Naive thymus-derived CD4-positive, alpha-beta T cell (primary cell): ENCODE results near the gene ZNF546. TPM values are rescaled to one million over a fixed set of nuclear protein-coding genes. Genes with fewer than 3 reads are reported as not detected.

ENCODE experiments used
- ATAC-seq: fragments of 150-1000 bp; cut with Tn5 transposase; 2 replicates; pipeline ENCODE4 v1.10.0; 2021; ENCODE audit warnings: mild to moderate bottlenecking, moderate library complexity
- CTCF ChIA-PET: fragments of 350-600 bp; sonication (Branson Sonifier 250); formaldehyde crosslinking; loops from one replicate; lab custom pipeline; 2021; ENCODE audit warnings: antibody characterized with exemption; lab: Charles Lee
- POLR2A ChIA-PET: fragments of 350-600 bp; sonication (Branson Sonifier 250); formaldehyde crosslinking; loops from one replicate; lab custom pipeline; 2021; ENCODE audit warnings: antibody characterized with exemption, inconsistent platforms; lab: Charles Lee
- DNase-seq, 9 donors: peaks; one replicate each; pipeline versions ENCODE4 v3.0.0 to v3.0.0-alpha.2; 2020 to 2022; ENCODE audit warnings: mixed read lengths in 1 of 9
- H3K27ac ChIP-seq: one replicate; pipeline ENCODE4 v1.7.0; 2013; ENCODE audit warnings: mild to moderate bottlenecking, low read depth, low read length, moderate library complexity
- H3K27me3 ChIP-seq, 2 donors: one replicate each; pipeline ENCODE4 v1.7.0; 2013; ENCODE audit warnings: low read length in 2 of 2, mild to moderate bottlenecking in 2 of 2, moderate library complexity in 2 of 2; ENCODE audit not compliant: control insufficient read depth in 2 of 2, insufficient read depth in 2 of 2
- H3K36me3 ChIP-seq, 3 experiments: 1 replicate in 2 of 3; 2 replicates in 1 of 3; pipeline ENCODE4 v1.7.0; 2013; ENCODE audit warnings: low read length in 3 of 3, mild to moderate bottlenecking in 3 of 3, moderate library complexity in 1 of 3; ENCODE audit not compliant: insufficient read depth in 3 of 3, control insufficient read depth in 2 of 3
- H3K4me1 ChIP-seq, 2 donors: one replicate each; pipeline ENCODE4 v1.7.0; 2013; ENCODE audit warnings: low read length in 2 of 2, mild to moderate bottlenecking in 2 of 2, moderate library complexity in 1 of 2; ENCODE audit not compliant: control insufficient read depth in 2 of 2, insufficient read depth in 2 of 2
- H3K4me3 ChIP-seq: 2 replicates; pipeline ENCODE4 v1.7.0; 2013; ENCODE audit warnings: mild to moderate bottlenecking, low read length
- H3K9me3 ChIP-seq, 3 experiments: 1 replicate in 2 of 3; 2 replicates in 1 of 3; pipeline ENCODE4 v1.7.0; 2013; ENCODE audit warnings: low read length in 3 of 3; ENCODE audit not compliant: control insufficient read depth in 2 of 3
- H3K27ac Mint-ChIP-seq, 9 donors: one replicate each; pipeline ENCODE4 v1.8.0; 2020 to 2022; ENCODE audit warnings: mixed read lengths in 9 of 9, mild to moderate bottlenecking in 8 of 9, moderate library complexity in 5 of 9, inconsistent platforms in 2 of 9
- H3K27me3 Mint-ChIP-seq, 5 donors: one replicate each; pipeline ENCODE4 v1.8.0; 2021 to 2022; ENCODE audit warnings: mixed read lengths in 5 of 5, mild to moderate bottlenecking in 1 of 5
- H3K36me3 Mint-ChIP-seq, 5 donors: one replicate each; pipeline ENCODE4 v1.8.0; 2020 to 2022; ENCODE audit warnings: mixed read lengths in 5 of 5, mild to moderate bottlenecking in 3 of 5, inconsistent platforms in 1 of 5
- H3K4me1 Mint-ChIP-seq, 7 donors: one replicate each; pipeline ENCODE4 v1.8.0; 2020 to 2022; ENCODE audit warnings: mixed read lengths in 7 of 7, mild to moderate bottlenecking in 3 of 7, inconsistent platforms in 1 of 7
- H3K4me3 Mint-ChIP-seq, 10 donors: one replicate each; pipeline ENCODE4 v1.8.0; 2020 to 2022; ENCODE audit warnings: mild to moderate bottlenecking in 10 of 10, mixed read lengths in 10 of 10, moderate library complexity in 6 of 10, inconsistent platforms in 2 of 10
- H3K9me3 Mint-ChIP-seq, 11 donors: one replicate each; pipeline ENCODE4 v1.8.0; 2020 to 2022; ENCODE audit warnings: mixed read lengths in 11 of 11, mild to moderate bottlenecking in 4 of 11, inconsistent platforms in 1 of 11, moderate library complexity in 1 of 11
- intact Hi-C, 2 donors: fragments of 100-400 bp; cut with micrococcal nuclease; formaldehyde crosslinking; loops; one replicate each; pipeline ENCODE4 v1.15.1; 2023
- polyA plus RNA-seq, 2 donors: library from polyadenylated mRNA; unstranded; fragments of 300-500 nt; fragmentation: Illumina TruSeq; gene quantifications; one replicate each; pipeline ENCODE4 v1.2.3, GENCODE V29; 2021
- total RNA-seq, 6 experiments: library from RNA in 5 of 6; stranded (reverse) in 5 of 6; gene quantifications; 1 replicate in 5 of 6; 2 replicates in 1 of 6; pipeline ENCODE4 v1.2.3 and lab custom pipeline; 2021 to 2026

ZNF546 gene
- total RNA-seq = 10 to 100 TPM in 2 of 5 experiments, 1 to 10 TPM in 3; 4.7 to 24.8 (median 7.5) TPM
- polyA plus RNA-seq = 1 to 10 TPM; 7.0 to 7.6 TPM
- total RNA-seq (lab: John Stamatoyannopoulos, UW) = 12.5 reads per million, percentile 40 among the genes with 10 or more reads in this experiment

DNA sequence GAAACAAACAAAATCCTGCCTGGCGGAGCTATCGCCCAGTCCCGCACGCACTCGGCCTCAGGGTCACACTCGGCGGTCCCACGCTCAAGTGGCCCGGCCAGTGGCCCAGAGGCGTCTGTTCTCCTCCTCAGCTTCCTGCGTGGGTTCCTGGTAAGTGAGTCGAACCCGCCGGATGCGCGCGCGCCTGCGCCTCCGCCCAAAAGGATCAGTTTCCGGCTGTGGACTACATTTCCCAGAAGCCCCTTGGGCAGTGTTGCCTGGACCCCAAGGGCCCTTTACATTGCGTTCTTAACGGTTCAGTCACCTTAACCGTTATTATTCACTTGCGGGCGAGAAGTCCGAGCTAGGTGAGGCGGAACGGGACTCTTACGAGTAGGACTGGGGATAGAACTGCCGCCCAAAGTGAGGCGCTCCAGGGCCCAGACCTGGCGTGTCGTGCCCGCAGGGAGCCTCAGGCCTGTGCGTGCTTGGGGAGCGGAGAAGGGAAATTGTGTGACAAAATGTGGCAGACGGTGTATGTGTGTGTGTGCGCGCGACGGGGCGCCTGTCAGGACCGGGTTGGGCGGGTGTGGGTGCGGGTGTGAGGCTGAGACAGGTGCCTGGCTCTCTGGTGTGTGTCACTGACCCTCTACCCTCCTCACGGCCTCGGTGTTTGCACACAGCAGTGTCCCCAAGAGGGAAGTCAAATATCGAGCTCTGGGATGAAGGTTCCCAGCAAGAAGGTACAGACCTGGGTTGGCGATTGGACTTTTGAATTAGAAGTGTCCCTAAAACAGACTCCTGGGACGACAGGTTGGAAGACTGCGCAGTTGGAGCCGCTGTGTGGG lies at the start of gene ZNF546:
TSS of gene ZNF546 (plus strand) at position 250 of the 827 bp plus-strand sequence. CDS start 1,267 bp downstream, outside the sequence.
- H3K4me3 Mint-ChIP-seq = peak within 1 kb of the TSS; percentile 87 to 100 (median 95)
- H3K27ac Mint-ChIP-seq = peak within 1 kb of the TSS; percentile 84 to 100 (median 95)
- peaks cover 4 to 47% (median 17%) of the 10 kb centered on the region in 5 donors for H3K36me3 Mint-ChIP-seq
- Histone ChIP-seq H3K4me1 (peaks cover 10 to 13% of the 10 kb centered on the region in 2 donors), H3K36me3 (no peaks in the 10 kb centered on the region), H3K9me3 (peaks cover 0 to 16% (median 0%) of the 10 kb centered on the region in 3 experiments), H3K4me3 (peak within 1 kb of the TSS; percentile 91), H3K27me3 (no peaks in the 10 kb centered on the region), H3K27ac (peak within 1 kb of the TSS; percentile 85)
- H3K4me1 Mint-ChIP-seq = peaks cover 20 to 56% (median 41%) of the 10 kb centered on the region in 7 donors
- intact Hi-C loops = loop anchor here (1.0 to 2.0 kb wide), 11 partner anchors 26 to 288 kb away; partner anchors contain the start of genes PSMC4 (in 2 of the 2), ZNF780A (in 2 of the 2), AKT2 (in 1 of the 2) and DYRK1B (in 1 of the 2)
- DNase-seq (peak; percentile 67 to 91 (median 90)), ATAC-seq (peak; percentile 96)
- no peaks in the 10 kb centered on the region for H3K27me3 Mint-ChIP-seq
- ChIA-PET POLR2A (interaction anchor here (0.5 to 3.0 kb wide), 15 partner anchors 11 to 1558 kb away, joined by 3 to 28 read pairs (median 4); partner anchors contain the start of genes DYRK1B, PSMC4, ZNF780A and ZNF780B), CTCF (interaction anchor here (0.6 to 1.3 kb wide), 2 partner anchors 26 to 986 kb away, joined by 3 to 5 read pairs; partner anchors contain the start of gene PSMC4)
- peaks cover 0 to 24% (median 6%) of the 10 kb centered on the region in 11 donors for H3K9me3 Mint-ChIP-seq

DNA sequence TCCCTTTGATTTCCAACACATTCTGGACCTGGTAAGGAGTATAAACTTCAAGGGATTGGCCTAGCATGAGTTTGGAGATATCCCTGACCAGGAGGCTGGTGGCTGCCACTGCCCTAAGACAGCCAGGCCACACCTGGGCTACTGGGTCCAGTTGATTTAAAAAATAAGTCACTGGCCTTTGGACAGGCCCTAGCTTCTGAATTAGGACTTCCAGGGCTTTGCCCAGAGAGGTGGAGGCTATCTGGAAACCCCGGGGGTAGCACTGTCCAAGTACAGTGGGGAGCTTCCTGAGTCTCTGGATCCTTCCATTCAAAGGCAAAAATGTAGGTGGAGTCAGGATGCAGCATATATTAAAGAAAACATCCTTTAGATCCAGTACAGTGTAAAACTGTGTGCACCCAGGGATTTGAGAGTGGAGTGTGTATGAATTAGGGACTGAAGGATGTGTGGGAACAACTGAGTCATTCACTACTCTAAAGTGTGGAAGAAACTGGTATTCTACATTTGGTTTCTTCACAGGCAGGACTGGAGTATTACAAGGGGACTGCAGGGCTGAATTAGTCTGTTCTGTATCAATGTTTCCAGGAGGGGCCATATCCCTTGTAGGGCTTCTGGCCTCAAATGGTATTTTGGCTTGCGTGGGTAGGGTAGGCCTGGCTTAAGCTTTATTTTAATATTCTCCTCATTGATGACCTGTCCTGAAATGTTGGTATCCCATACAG lies 47.7 kb upstream of the ZNF546 start:
- Mint-ChIP-seq H3K27me3 (no peaks in the 10 kb centered on the region), H3K9me3 (peaks cover 0 to 11% (median 0%) of the 10 kb centered on the region in 11 donors), H3K27ac (peak overlapping the region in 7 of 9 donors; percentile 18 to 99 (median 86)), H3K4me1 (peaks cover 58 to 99% (median 82%) of the 10 kb centered on the region in 7 donors), H3K36me3 (peaks cover 0 to 46% (median 10%) of the 10 kb centered on the region in 5 donors), H3K4me3 (peak overlapping the region in 6 of 10 donors; percentile 8 to 83 (median 26))
- H3K4me1 ChIP-seq = peaks cover 66 to 83% of the 10 kb centered on the region in 2 donors
- H3K27me3 ChIP-seq = no peaks in the 10 kb centered on the region
- no peaks in the 10 kb centered on the region for H3K36me3 ChIP-seq
- H3K4me3 ChIP-seq = no peak overlapping the region
- peak overlapping the region; percentile 82 for H3K27ac ChIP-seq
- DNase-seq (no peak), ATAC-seq (no peak)
- intact Hi-C loops = no loop called here
- H3K9me3 ChIP-seq = no peaks in the 10 kb centered on the region
- ChIA-PET CTCF (interaction anchor here (0.5 to 4.5 kb wide), 3 partner anchors 10 to 234 kb away, joined by 3 to 31 read pairs (median 8); partner anchors contain the start of gene PSMC4), POLR2A (interaction anchor here (3.2 to 3.6 kb wide), 2 partner anchors 20 to 21 kb away, joined by 30 to 50 read pairs; partner anchors contain the start of gene PSMC4)

DNA sequence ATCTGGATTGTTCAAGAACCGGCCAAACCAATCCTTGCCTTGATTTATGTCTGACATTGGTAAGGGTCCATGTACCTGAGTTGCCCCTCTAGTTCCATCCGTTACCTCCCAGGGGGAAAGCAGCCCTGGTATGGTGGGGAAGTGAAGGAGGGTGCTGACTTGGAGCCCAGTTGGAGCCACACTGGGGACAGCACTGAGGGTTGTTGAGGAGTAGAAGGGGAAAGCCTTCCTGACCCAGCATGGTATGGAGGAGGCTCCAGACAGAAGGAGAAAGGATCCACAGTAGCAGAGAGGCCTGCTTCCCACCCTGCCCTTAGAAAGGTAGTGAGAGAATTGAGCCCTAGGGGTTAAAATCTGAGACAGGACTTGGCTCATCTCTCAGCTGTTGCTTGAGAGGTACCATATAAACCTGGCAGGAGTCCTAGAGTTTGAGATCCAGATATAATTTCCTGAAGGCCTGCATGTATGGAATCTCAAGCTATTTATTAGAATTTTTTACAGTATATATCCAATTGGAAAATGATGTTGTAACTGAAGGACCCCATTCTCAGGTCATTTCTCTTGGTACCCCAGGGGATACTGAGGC lies 45.7 kb upstream of the ZNF546 start:
- ChIA-PET CTCF (interaction anchor here (1.0 to 1.4 kb wide), 3 partner anchors 9 to 19 kb away, joined by 4 to 11 read pairs (median 4); partner anchors contain the start of gene PSMC4), POLR2A (interaction anchor here (0.9 to 3.2 kb wide), 7 partner anchors 9 to 36 kb away, joined by 3 to 50 read pairs (median 4); partner anchors contain the start of gene PSMC4)
- H3K4me3 Mint-ChIP-seq = peak overlapping the region; percentile 25 to 96 (median 80)
- Histone ChIP-seq H3K36me3 (no peaks in the 10 kb centered on the region), H3K27me3 (no peaks in the 10 kb centered on the region), H3K27ac (peak overlapping the region; percentile 82), H3K9me3 (no peaks in the 10 kb centered on the region), H3K4me3 (no peak overlapping the region), H3K4me1 (peaks cover 58 to 76% of the 10 kb centered on the region in 2 donors)
- peak overlapping the region; percentile 79 to 99 (median 94) for H3K27ac Mint-ChIP-seq
- no peaks in the 10 kb centered on the region for H3K27me3 Mint-ChIP-seq
- H3K9me3 Mint-ChIP-seq = peaks cover 0 to 11% (median 0%) of the 10 kb centered on the region in 11 donors
- peaks cover 0 to 44% (median 8%) of the 10 kb centered on the region in 5 donors for H3K36me3 Mint-ChIP-seq
- ATAC-seq = no peak
- peaks cover 61 to 99% (median 81%) of the 10 kb centered on the region in 7 donors for H3K4me1 Mint-ChIP-seq
- intact Hi-C loops = no loop called here
- peak in 1 of 9 donors; percentile 10 for DNase-seq

DNA sequence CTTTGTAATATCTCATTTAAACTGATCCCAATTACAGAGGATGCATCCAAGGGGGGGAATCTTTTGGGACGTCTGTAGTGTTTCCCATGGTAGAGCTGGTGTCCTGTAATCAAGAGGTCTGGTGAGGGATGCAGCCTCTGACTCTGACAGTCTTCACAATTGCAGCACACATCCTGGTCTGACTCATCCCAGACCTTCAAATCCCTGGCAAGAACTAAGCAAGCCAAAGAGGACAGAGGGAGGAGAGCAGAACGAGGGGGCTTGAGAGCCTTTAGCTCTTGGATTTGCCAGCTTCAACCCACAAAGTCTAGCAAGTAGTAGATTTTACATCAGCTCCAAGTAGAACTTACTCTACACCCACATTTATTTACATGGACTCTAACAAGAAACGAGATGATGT lies 45.2 kb upstream of the ZNF546 start:
- POLR2A ChIA-PET = interaction anchor here (0.9 to 3.2 kb wide), 7 partner anchors 9 to 37 kb away, joined by 3 to 50 read pairs (median 4); partner anchors contain the start of gene PSMC4
- Histone ChIP-seq H3K36me3 (no peaks in the 10 kb centered on the region), H3K4me3 (no peak overlapping the region), H3K4me1 (peaks cover 58 to 78% of the 10 kb centered on the region in 2 donors), H3K27ac (peak overlapping the region; percentile 82), H3K9me3 (no peaks in the 10 kb centered on the region), H3K27me3 (no peaks in the 10 kb centered on the region)
- Mint-ChIP-seq H3K4me1 (peaks cover 58 to 97% (median 78%) of the 10 kb centered on the region in 7 donors), H3K9me3 (peaks cover 0 to 11% (median 0%) of the 10 kb centered on the region in 11 donors), H3K27ac (peak overlapping the region; percentile 84 to 99 (median 95)), H3K27me3 (no peaks in the 10 kb centered on the region), H3K4me3 (peak overlapping the region; percentile 69 to 96 (median 80)), H3K36me3 (peaks cover 0 to 42% (median 7%) of the 10 kb centered on the region in 5 donors)
- intact Hi-C loops = no loop called here
- CTCF ChIA-PET = interaction anchor here (1.0 to 1.4 kb wide), 3 partner anchors 10 to 19 kb away, joined by 4 to 11 read pairs (median 4); partner anchors contain the start of gene PSMC4
- ATAC-seq = no peak
- DNase-seq = peak in 1 of 9 donors; percentile 13

DNA sequence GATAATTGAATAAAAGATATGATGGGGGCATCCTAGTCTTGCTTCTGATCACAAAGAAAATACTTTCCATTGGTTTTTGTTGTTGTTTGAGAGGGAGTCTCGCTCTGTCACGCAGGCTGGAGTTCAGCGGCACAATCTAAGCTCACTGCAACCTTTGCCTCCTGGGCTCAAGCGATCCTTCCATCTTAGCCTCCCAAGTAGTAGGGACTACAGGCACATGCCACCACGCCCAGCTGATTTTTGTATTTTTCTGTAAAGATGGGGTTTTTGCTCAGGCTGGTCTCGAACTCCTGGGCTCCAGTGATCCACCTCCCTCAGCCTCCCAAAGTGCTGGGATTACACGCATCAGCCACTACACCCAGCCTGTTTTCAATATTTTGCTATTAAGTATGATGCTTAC lies 42.9 kb upstream of the ZNF546 start:
- H3K4me3 ChIP-seq = no peak overlapping the region
- Mint-ChIP-seq H3K4me1 (peaks cover 52 to 94% (median 74%) of the 10 kb centered on the region in 7 donors), H3K9me3 (peaks cover 0 to 6% (median 0%) of the 10 kb centered on the region in 11 donors), H3K27me3 (no peaks in the 10 kb centered on the region), H3K4me3 (peak overlapping the region; percentile 47 to 96 (median 79)), H3K27ac (peak overlapping the region; percentile 82 to 99 (median 95)), H3K36me3 (peaks cover 0 to 30% (median 3%) of the 10 kb centered on the region in 5 donors)
- peaks cover 57 to 62% of the 10 kb centered on the region in 2 donors for H3K4me1 ChIP-seq
- peak overlapping the region; percentile 82 for H3K27ac ChIP-seq
- intact Hi-C loops = loop anchor here (1.0 kb wide), 3 partner anchors 10 to 16 kb away; no protein-coding TSS in a partner anchor
- ChIA-PET POLR2A (interaction anchor here (0.9 to 2.9 kb wide), 6 partner anchors 8 to 108 kb away, joined by 3 to 79 read pairs (median 10); partner anchors contain the start of genes FBL and PSMC4), CTCF (interaction anchor here (1.8 to 3.7 kb wide), 2 partner anchors 12 to 16 kb away, joined by 12 to 50 read pairs; partner anchors contain the start of gene PSMC4)
- H3K36me3 ChIP-seq = no peaks in the 10 kb centered on the region
- DNase-seq (peak in 1 of 9 donors; percentile 16), ATAC-seq (peak; percentile 13)
- H3K27me3 ChIP-seq = no peaks in the 10 kb centered on the region
- no peaks in the 10 kb centered on the region for H3K9me3 ChIP-seq
